Suppressor macrophage (primary cell): ENCODE results near the gene MYOCD.

Experiments used
- DNase-seq, 4 experiments: peaks; one replicate each; pipeline ENCODE4 v3.0.0-alpha.2; 2020 to 2022

Gene MYOCD

GRCh38 chr17:12765548-12765947 lies 99.9 kb downstream of the MYOCD start:
- no peak for DNase-seq

- DNase-seq = no peak
Measured at GRCh38 chr17:12768255-12768654, 102.6 kb downstream of the MYOCD start.

- DNase-seq = no peak
Measured at GRCh38 chr17:12769981-12770380, 104.3 kb downstream of the MYOCD start.

- DNase-seq = no peak
Measured at GRCh38 chr17:12773153-12773552, 107.5 kb downstream of the MYOCD start.

- DNase-seq = peak in 1 of 4 experiments; percentile 28
Measured at GRCh38 chr17:12789075-12789480, 123.4 kb downstream of the MYOCD start.

- DNase-seq = peak in 3 of 4 experiments; percentile 17 to 51 (median 40)
Measured at GRCh38 chr17:12789481-12790248, 124.0 kb downstream of the MYOCD start, which contains the start of gene ARHGAP44. TSS of gene ARHGAP44 (plus strand) at chr17:12789498. CDS start at chr17:12789839, 341 bp downstream.

GRCh38 chr17:12790249-12791106 lies 124.8 kb downstream of the MYOCD start:
- no peak for DNase-seq

- no peak for DNase-seq
Measured at GRCh38 chr17:12794919-12795532, 129.3 kb downstream of the MYOCD start.

- no peak for DNase-seq
Measured at GRCh38 chr17:12800855-12801365, 135.2 kb downstream of the MYOCD start.

- no peak for DNase-seq
Measured at GRCh38 chr17:12806630-12807029, 140.9 kb downstream of the MYOCD start.

- no peak for DNase-seq
Measured at GRCh38 chr17:12808723-12809122, 143.0 kb downstream of the MYOCD start.

- no peak for DNase-seq
Measured at GRCh38 chr17:12812877-12813276, 147.2 kb downstream of the MYOCD start.

- no peak for DNase-seq
Measured at GRCh38 chr17:12813664-12814063, 148.0 kb downstream of the MYOCD start.

GRCh38 chr17:12814718-12815117 lies 149.0 kb downstream of the MYOCD start:
- DNase-seq = no peak

- peak in 1 of 4 experiments; percentile 3 for DNase-seq
Measured at GRCh38 chr17:12815642-12816141, 150.0 kb downstream of the MYOCD start.
